Adrenal gland (tissue), 5 donors: ENCODE results near the gene CCT8.

Source experiments
- POLR2A ChIP-seq, 2 donors: fragments of 450-650 bp; IDR thresholded peaks; one replicate each; pipeline ENCODE4 v1.6.1; 2017; ENCODE audit warnings: antibody characterized with exemption in 2 of 2, mild to moderate bottlenecking in 2 of 2, moderate library complexity in 1 of 2
- TF ChIP-seq, protein P1 (sequence below), 6 experiments: fragments of 450-650 bp in 4 of 6; fragments of 200-600 bp in 2 of 6; sonication (generic) in 1 of 6; IDR thresholded peaks; 1 replicate in 5 of 6; 2 replicates in 1 of 6; pipeline versions ENCODE4 v1.5.1 to v1.8.0; 2016 to 2021; ENCODE audit warnings: antibody characterized with exemption in 6 of 6, mild to moderate bottlenecking in 2 of 6, moderate library complexity in 1 of 6
- donor health status: DM: no; HTN: no; CAD: no.

- no peak for TF ChIP-seq POLR2A (IDR thresholded peaks at IDR 0.05)
- TF ChIP-seq, protein P1, sequence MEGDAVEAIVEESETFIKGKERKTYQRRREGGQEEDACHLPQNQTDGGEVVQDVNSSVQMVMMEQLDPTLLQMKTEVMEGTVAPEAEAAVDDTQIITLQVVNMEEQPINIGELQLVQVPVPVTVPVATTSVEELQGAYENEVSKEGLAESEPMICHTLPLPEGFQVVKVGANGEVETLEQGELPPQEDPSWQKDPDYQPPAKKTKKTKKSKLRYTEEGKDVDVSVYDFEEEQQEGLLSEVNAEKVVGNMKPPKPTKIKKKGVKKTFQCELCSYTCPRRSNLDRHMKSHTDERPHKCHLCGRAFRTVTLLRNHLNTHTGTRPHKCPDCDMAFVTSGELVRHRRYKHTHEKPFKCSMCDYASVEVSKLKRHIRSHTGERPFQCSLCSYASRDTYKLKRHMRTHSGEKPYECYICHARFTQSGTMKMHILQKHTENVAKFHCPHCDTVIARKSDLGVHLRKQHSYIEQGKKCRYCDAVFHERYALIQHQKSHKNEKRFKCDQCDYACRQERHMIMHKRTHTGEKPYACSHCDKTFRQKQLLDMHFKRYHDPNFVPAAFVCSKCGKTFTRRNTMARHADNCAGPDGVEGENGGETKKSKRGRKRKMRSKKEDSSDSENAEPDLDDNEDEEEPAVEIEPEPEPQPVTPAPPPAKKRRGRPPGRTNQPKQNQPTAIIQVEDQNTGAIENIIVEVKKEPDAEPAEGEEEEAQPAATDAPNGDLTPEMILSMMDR (IDR thresholded peaks at IDR 0.05), result no peak
These were observed 16.9 kb downstream of the CCT8 start for GRCh38 chr21:29056538-29057050.
